Neural progenitor cell (in vitro differentiated cells): ENCODE data around the gene SESN2. TPM values are rescaled to one million over a fixed set of nuclear protein-coding genes. Genes with fewer than 3 reads are reported as not detected.

Experiments used
- DNase-seq: peaks from one replicate; pipeline ENCODE4 v3.0.0-alpha.2; 2016; ENCODE audit warnings: low spot score
- H2AFZ ChIP-seq: fragments of 200-600 bp; sonication (generic); replicated peaks from 2 replicates; pipeline ENCODE4 v1.6.1; 2016; ENCODE audit warnings: antibody characterized with exemption
- H3F3A ChIP-seq: fragments of 200-600 bp; sonication (generic); 2 replicates; pipeline ENCODE4 v1.6.1; 2016; ENCODE audit warnings: antibody characterized with exemption, low read depth
- H3K27ac ChIP-seq: fragments of 200-600 bp; sonication (generic); 2 replicates; pipeline ENCODE4 v1.5.1; 2016; ENCODE audit warnings: mild to moderate bottlenecking
- H3K27me3 ChIP-seq: fragments of 200-600 bp; sonication (generic); 2 replicates; pipeline ENCODE4 v1.6.1; 2016; ENCODE audit warnings: mild to moderate bottlenecking, moderate library complexity
- H3K36me3 ChIP-seq: fragments of 200-600 bp; sonication (generic); 2 replicates; pipeline ENCODE4 v1.5.1; 2016
- H3K4me1 ChIP-seq: fragments of 200-600 bp; sonication (generic); 2 replicates; pipeline ENCODE4 v1.6.1; 2016; ENCODE audit warnings: mixed run types
- H3K4me2 ChIP-seq: fragments of 200-600 bp; sonication (generic); 2 replicates; pipeline ENCODE4 v1.6.1; 2016
- H3K4me3 ChIP-seq: fragments of 200-600 bp; sonication (generic); 2 replicates; pipeline ENCODE4 v1.5.1; 2016
- H3K79me2 ChIP-seq: fragments of 200-600 bp; sonication (generic); 2 replicates; pipeline ENCODE4 v1.6.1; 2016; ENCODE audit warnings: low read depth
- H3K9ac ChIP-seq: fragments of 200-600 bp; sonication (generic); 2 replicates; pipeline ENCODE4 v1.6.1; 2016
- H3K9me3 ChIP-seq: fragments of 200-600 bp; sonication (generic); 2 replicates; pipeline ENCODE4 v1.5.1; 2016; ENCODE audit warnings: low read depth
- H4K20me1 ChIP-seq: fragments of 200-600 bp; sonication (generic); 2 replicates; pipeline ENCODE4 v1.6.1; 2016; ENCODE audit warnings: low read depth
- H3K27ac Mint-ChIP-seq: 3 replicates; pipeline ENCODE4 v1.8.0; 2021; ENCODE audit warnings: mixed read lengths
- H3K27me3 Mint-ChIP-seq: 2 replicates; pipeline ENCODE4 v1.8.0; 2022; ENCODE audit warnings: low read depth, mild to moderate bottlenecking, inconsistent platforms, moderate library complexity, mixed read lengths; ENCODE audit not compliant: insufficient read depth
- H3K36me3 Mint-ChIP-seq: 3 replicates; pipeline ENCODE4 v1.8.0; 2021; ENCODE audit warnings: mixed read lengths
- H3K4me1 Mint-ChIP-seq: 3 replicates; pipeline ENCODE4 v1.8.0; 2021; ENCODE audit warnings: mixed read lengths
- H3K4me3 Mint-ChIP-seq: 3 replicates; pipeline ENCODE4 v1.8.0; 2021; ENCODE audit warnings: mild to moderate bottlenecking, moderate library complexity, mixed read lengths
- H3K9me3 Mint-ChIP-seq: 3 replicates; pipeline ENCODE4 v1.8.0; 2020; ENCODE audit warnings: mixed read lengths
- CTCF ChIP-seq: fragments of 200-600 bp; sonication (generic); IDR thresholded peaks from 2 replicates; pipeline ENCODE4 v1.5.1; 2017; ENCODE audit warnings: antibody characterized with exemption, mild to moderate bottlenecking
- EZH2 ChIP-seq: fragments of 200-600 bp; sonication (generic); IDR thresholded peaks from 2 replicates; pipeline ENCODE4 v1.6.1; 2017; ENCODE audit warnings: antibody characterized with exemption, mild to moderate bottlenecking, moderate library complexity
- EZH2phosphoT487 ChIP-seq: fragments of 200-600 bp; sonication (generic); IDR thresholded peaks from 2 replicates; pipeline ENCODE4 v1.6.1; 2017; ENCODE audit warnings: antibody characterized with exemption
- total RNA-seq: library from RNA; depleted of rRNA; stranded (reverse); fragments of >200 nt; gene quantifications from 2 replicates; pipeline ENCODE4 v1.2.3, GENCODE V29; 2015; ENCODE audit warnings: low replicate concordance

The SESN2 gene
- total RNA-seq, 1 donor from 2014 or later = 7.6 TPM

GRCh38 chr1:28267633-28268032 is 8.3 kb downstream of the SESN2 start:
- Histone ChIP-seq H3K4me2 (no peak overlapping the region), H3K9me3 (no peaks in the 10 kb centered on the region), H3K27me3 (no peaks in the 10 kb centered on the region), H3K9ac (no peak overlapping the region), H3F3A (no peaks in the 10 kb centered on the region), H3K79me2 (peaks cover 72% of the 10 kb centered on the region), H3K27ac (no peak overlapping the region), H3K4me3 (no peak overlapping the region), H3K4me1 (peaks cover 21% of the 10 kb centered on the region), H2AFZ (no peak overlapping the region), H3K36me3 (no peaks in the 10 kb centered on the region), H4K20me1 (peaks cover 55% of the 10 kb centered on the region)
- DNase-seq = no peak
- Mint-ChIP-seq H3K27me3 (peaks cover 2% of the 10 kb centered on the region), H3K9me3 (no peaks in the 10 kb centered on the region), H3K4me3 (no peak overlapping the region), H3K27ac (peak overlapping the region; percentile 21), H3K4me1 (peaks cover 16% of the 10 kb centered on the region), H3K36me3 (peaks cover 4% of the 10 kb centered on the region)
- no peak for TF ChIP-seq EZH2

GRCh38 chr1:28269529-28269928 is 10.2 kb downstream of the SESN2 start:
- Histone ChIP-seq H3K9me3 (no peaks in the 10 kb centered on the region), H3F3A (no peaks in the 10 kb centered on the region), H3K27ac (no peak overlapping the region), H3K4me2 (no peak overlapping the region), H3K36me3 (no peaks in the 10 kb centered on the region), H3K27me3 (no peaks in the 10 kb centered on the region), H3K4me3 (no peak overlapping the region), H4K20me1 (peaks cover 42% of the 10 kb centered on the region), H3K4me1 (peaks cover 9% of the 10 kb centered on the region), H3K9ac (no peak overlapping the region), H2AFZ (no peak overlapping the region), H3K79me2 (peaks cover 53% of the 10 kb centered on the region)
- TF ChIP-seq EZH2phosphoT487 = no peak
- TF ChIP-seq CTCF = no peak
- no peak for TF ChIP-seq EZH2
- Mint-ChIP-seq H3K4me1 (peaks cover 12% of the 10 kb centered on the region), H3K36me3 (peaks cover 4% of the 10 kb centered on the region), H3K4me3 (no peak overlapping the region), H3K9me3 (no peaks in the 10 kb centered on the region), H3K27ac (no peak overlapping the region), H3K27me3 (peaks cover 2% of the 10 kb centered on the region)
- no peak for DNase-seq

GRCh38 chr1:28272215-28272852 is 13.0 kb downstream of the SESN2 start:
- Histone ChIP-seq H3K4me1 (no peaks in the 10 kb centered on the region), H4K20me1 (peaks cover 14% of the 10 kb centered on the region), H3K4me3 (no peak overlapping the region), H3K27ac (no peak overlapping the region), H3F3A (no peaks in the 10 kb centered on the region), H3K9me3 (no peaks in the 10 kb centered on the region), H3K27me3 (no peaks in the 10 kb centered on the region), H2AFZ (no peak overlapping the region), H3K9ac (no peak overlapping the region), H3K4me2 (no peak overlapping the region), H3K79me2 (peaks cover 25% of the 10 kb centered on the region), H3K36me3 (no peaks in the 10 kb centered on the region)
- Mint-ChIP-seq H3K27ac (no peak overlapping the region), H3K36me3 (peaks cover 7% of the 10 kb centered on the region), H3K9me3 (no peaks in the 10 kb centered on the region), H3K4me1 (peaks cover 5% of the 10 kb centered on the region), H3K4me3 (no peak overlapping the region), H3K27me3 (no peaks in the 10 kb centered on the region)
- no peak for DNase-seq
- TF ChIP-seq EZH2phosphoT487 (no peak), CTCF (no peak), EZH2 (no peak)

- Histone ChIP-seq H3K27me3 (no peaks in the 10 kb centered on the region), H3K36me3 (no peaks in the 10 kb centered on the region), H3K4me2 (no peak overlapping the region), H3K9me3 (no peaks in the 10 kb centered on the region), H3F3A (no peaks in the 10 kb centered on the region), H3K79me2 (peaks cover 15% of the 10 kb centered on the region), H3K27ac (no peak overlapping the region), H3K4me3 (no peak overlapping the region), H2AFZ (no peak overlapping the region), H3K4me1 (no peaks in the 10 kb centered on the region), H4K20me1 (peaks cover 4% of the 10 kb centered on the region), H3K9ac (no peak overlapping the region)
- Mint-ChIP-seq H3K4me3 (no peak overlapping the region), H3K36me3 (peaks cover 14% of the 10 kb centered on the region), H3K9me3 (no peaks in the 10 kb centered on the region), H3K27ac (peak overlapping the region; percentile 53), H3K27me3 (no peaks in the 10 kb centered on the region), H3K4me1 (no peaks in the 10 kb centered on the region)
- no peak for DNase-seq
- TF ChIP-seq EZH2 (no peak), EZH2phosphoT487 (no peak), CTCF (no peak)
These were observed 14.0 kb downstream of the SESN2 start for GRCh38 chr1:28273216-28273860.
